ENCODE data around the gene CADPS2. TPM values are rescaled to one million over a fixed set of nuclear protein-coding genes. Genes with fewer than 3 reads are reported as not detected.

The CADPS2 gene
- total and polyA plus RNA-seq, 7 donors = 1.5 to 3.6 (median 2.1) TPM

GRCh38 chr7:122518488-122518887, 367.8 kb downstream of the CADPS2 start:
- 88 to 92% (median 89%) methylated on average over 4 of the region's 4 CpGs for WGBS, 3 donors
- DNase-seq (no peak), ATAC-seq (no peak)
- Histone ChIP-seq H3K4me3 (no peak overlapping the region), H3K27ac (no peak overlapping the region), H3K4me1 (no peaks in the 10 kb centered on the region), H3K36me3 (ENCODE audit: insufficient read depth in 1 of 2, low read depth in 1 of 2) (no peaks in the 10 kb centered on the region), H3K9me3 (no peaks in the 10 kb centered on the region), H3K27me3 (ENCODE audit: insufficient read depth in 3 of 3, low read length in 2 of 3) (no peaks in the 10 kb centered on the region)
- TF ChIP-seq CTCF (IDR thresholded peaks at IDR 0.05) = no peak
- intact Hi-C loops (cut with DNase I) = no loop called here

- Histone ChIP-seq H3K27me3 (ENCODE audit: insufficient read depth in 3 of 3, low read length in 2 of 3) (no peaks in the 10 kb centered on the region), H3K4me1 (no peaks in the 10 kb centered on the region), H3K27ac (no peak overlapping the region), H3K9me3 (no peaks in the 10 kb centered on the region), H3K4me3 (no peak overlapping the region), H3K36me3 (ENCODE audit: insufficient read depth in 1 of 2, low read depth in 1 of 2) (no peaks in the 10 kb centered on the region)
- 45 to 90% (median 48%) methylated on average over 1 of the region's 1 CpG for WGBS, 3 donors
- intact Hi-C loops (cut with DNase I) = no loop called here
- no peak for DNase-seq
- TF ChIP-seq CTCF (IDR thresholded peaks at IDR 0.05) = no peak
- ATAC-seq = no peak
These were observed 368.7 kb downstream of the CADPS2 start for GRCh38 chr7:122517576-122517975.

GRCh38 chr7:122515404-122515803, 370.9 kb downstream of the CADPS2 start:
- no peaks in the 10 kb centered on the region for H3K4me1 ChIP-seq
- H3K36me3 ChIP-seq (ENCODE audit: insufficient read depth in 1 of 2, low read depth in 1 of 2) = no peaks in the 10 kb centered on the region
- WGBS, 3 donors = 15 to 33% (median 24%) methylated on average over 1 of the region's 1 CpG
- DNase-seq (no peak), ATAC-seq (no peak)
- intact Hi-C loops (cut with DNase I) = no loop called here
- H3K27ac ChIP-seq = no peak overlapping the region
- H3K27me3 ChIP-seq (ENCODE audit: insufficient read depth in 3 of 3, low read length in 2 of 3) = no peaks in the 10 kb centered on the region
- TF ChIP-seq CTCF (IDR thresholded peaks at IDR 0.05) = no peak
- no peak overlapping the region for H3K4me3 ChIP-seq
- no peaks in the 10 kb centered on the region for H3K9me3 ChIP-seq

GRCh38 chr7:122511268-122511667, 375.0 kb downstream of the CADPS2 start:
- TF ChIP-seq CTCF (IDR thresholded peaks at IDR 0.05) = no peak
- H3K27ac ChIP-seq = no peak overlapping the region
- ATAC-seq (no peak), DNase-seq (no peak)
- no peaks in the 10 kb centered on the region for H3K4me1 ChIP-seq
- 29 to 56% (median 37%) methylated on average over 2 of the region's 2 CpGs for WGBS, 3 donors
- H3K27me3 ChIP-seq (ENCODE audit: insufficient read depth in 3 of 3, low read length in 2 of 3) = no peaks in the 10 kb centered on the region
- intact Hi-C loops (cut with DNase I) = no loop called here
- no peaks in the 10 kb centered on the region for H3K36me3 ChIP-seq (ENCODE audit: insufficient read depth in 1 of 2, low read depth in 1 of 2)
- H3K9me3 ChIP-seq = no peaks in the 10 kb centered on the region
- no peak overlapping the region for H3K4me3 ChIP-seq

- DNase-seq (no peak), ATAC-seq (no peak)
- intact Hi-C loops (cut with DNase I) = no loop called here
- WGBS, 3 donors = 47 to 65% (median 52%) methylated on average over 2 of the region's 2 CpGs
- H3K4me1 ChIP-seq = no peaks in the 10 kb centered on the region
- H3K9me3 ChIP-seq = no peaks in the 10 kb centered on the region
- no peak overlapping the region for H3K4me3 ChIP-seq
- no peak for TF ChIP-seq CTCF (IDR thresholded peaks at IDR 0.05)
- H3K27me3 ChIP-seq (ENCODE audit: insufficient read depth in 3 of 3, low read length in 2 of 3) = no peaks in the 10 kb centered on the region
- no peak overlapping the region for H3K27ac ChIP-seq
- no peaks in the 10 kb centered on the region for H3K36me3 ChIP-seq (ENCODE audit: insufficient read depth in 1 of 2, low read depth in 1 of 2)
These were observed 378.7 kb downstream of the CADPS2 start for GRCh38 chr7:122507591-122507990.

Data from psoas muscle (tissue), 8 donors.